Psoas muscle (tissue), 8 donors: ENCODE data around the gene CCDC197. TPM values are rescaled to one million over a fixed set of nuclear protein-coding genes. Genes with fewer than 3 reads are reported as not detected.
A peak's percentile ranks its signal among the peaks of the same experiment; 100 is the strongest.

Source experiments
- ATAC-seq, 4 donors: fragments of 200-7000 bp; cut with Tn5 transposase; one replicate each; pipeline ENCODE4 v1.9.1; 2020; ENCODE audit warnings: moderate library complexity in 3 of 4, mild to moderate bottlenecking in 2 of 4
- DNase-seq, 2 donors: peaks; one replicate each; pipeline ENCODE4 v3.0.0-alpha.2; 2020
- H3K27ac ChIP-seq: fragments of 200-600 bp; one replicate; pipeline ENCODE4 v1.8.0; 2022
- H3K27me3 ChIP-seq, 3 donors: fragments of 200-600 bp in 1 of 3; one replicate each; pipeline versions ENCODE4 v1.6.1 to v1.8.0; 2013 to 2022; ENCODE audit warnings: low read length in 2 of 3, mild to moderate bottlenecking in 2 of 3, moderate library complexity in 1 of 3; ENCODE audit not compliant: insufficient read depth in 3 of 3
- H3K36me3 ChIP-seq, 2 donors: fragments of 200-600 bp in 1 of 2; one replicate each; pipeline versions ENCODE4 v1.6.1 to v1.8.0; 2013 to 2022; ENCODE audit warnings: low read depth in 1 of 2, mild to moderate bottlenecking in 1 of 2, moderate library complexity in 1 of 2; ENCODE audit not compliant: insufficient read depth in 1 of 2
- H3K4me1 ChIP-seq: fragments of 200-600 bp; one replicate; pipeline ENCODE4 v1.8.0; 2022
- H3K4me3 ChIP-seq: fragments of 200-600 bp; one replicate; pipeline ENCODE4 v1.8.0; 2022; ENCODE audit warnings: mild to moderate bottlenecking
- H3K9me3 ChIP-seq: fragments of 200-600 bp; one replicate; pipeline ENCODE4 v1.8.0; 2022
- CTCF ChIP-seq: fragments of 200-600 bp; IDR thresholded peaks from one replicate; pipeline ENCODE4 v1.8.0; 2022; ENCODE audit warnings: antibody characterized with exemption
- WGBS, 3 donors: extraction: QIAGEN DNeasy Blood & Tissue Kit; methylation state at CpG; one replicate each; pipeline versions ENCODE4 v1.1.6 to v1.1.7; 2013; 5-methylcytosine and 5-hydroxymethylcytosine counted together
- intact Hi-C, 2 donors: fragments of 100-400 bp; cut with DNase I; formaldehyde crosslinking; loops; one replicate each; pipeline versions ENCODE4 v1.11.0 to v1.14.2; 2022
- polyA plus RNA-seq, 3 donors: library from polyadenylated mRNA; stranded (reverse); fragments of 200-250 nt; gene quantifications; one replicate each; pipeline ENCODE4 v1.2.3, GENCODE V29; 2013
- total RNA-seq, 4 donors: library from RNA; stranded (reverse); fragmentation: NEBNext Ultra II Directional in 2 of 4; extraction: Animal tissue kit (Norgen Biotek cat#: 25700) in 2 of 4; gene quantifications; one replicate each; pipeline versions ENCODE4 v1.2.1 to v1.2.4, GENCODE V29; 2021 to 2023
- donor health status: healthy with polysubstance abuse.
- donor health status: DM: no; HTN: no; CAD: no; lungs with moderate emphysema.
- donor health status: Bipolar disorder and iron deficiency.
- donor health status: healthy.
- donor health status: DM: yes; HTN: yes; CAD: no.
- donor health status: DM: no; HTN: no; CAD: no.
- donor health status: DM: no; HTN: no; CAD: no.
- donor health status: DM: yes; HTN: yes; CAD: no.

CCDC197 gene
- total and polyA plus RNA-seq, 7 donors, result 0.04 to 3.9 (median 0.71) TPM

GRCh38 chr14:94047581-94047980, 50.5 kb downstream of the CCDC197 start:
- no peak for TF ChIP-seq CTCF
- DNase-seq, result peak in 1 of 2 donors; percentile 3
- no peaks in the 10 kb centered on the region for H3K27me3 ChIP-seq
- no peaks in the 10 kb centered on the region for H3K9me3 ChIP-seq
- H3K4me1 ChIP-seq, result peaks cover 33% of the 10 kb centered on the region
- WGBS, 3 donors, result 86 to 93% (median 88%) methylated on average over 3 of the region's 3 CpGs
- no peak overlapping the region for H3K27ac ChIP-seq
- ATAC-seq, result no peak
- intact Hi-C loops, result no loop called here
- peaks cover 6 to 83% of the 10 kb centered on the region in 2 donors for H3K36me3 ChIP-seq
- H3K4me3 ChIP-seq, result no peak overlapping the region

DNA sequence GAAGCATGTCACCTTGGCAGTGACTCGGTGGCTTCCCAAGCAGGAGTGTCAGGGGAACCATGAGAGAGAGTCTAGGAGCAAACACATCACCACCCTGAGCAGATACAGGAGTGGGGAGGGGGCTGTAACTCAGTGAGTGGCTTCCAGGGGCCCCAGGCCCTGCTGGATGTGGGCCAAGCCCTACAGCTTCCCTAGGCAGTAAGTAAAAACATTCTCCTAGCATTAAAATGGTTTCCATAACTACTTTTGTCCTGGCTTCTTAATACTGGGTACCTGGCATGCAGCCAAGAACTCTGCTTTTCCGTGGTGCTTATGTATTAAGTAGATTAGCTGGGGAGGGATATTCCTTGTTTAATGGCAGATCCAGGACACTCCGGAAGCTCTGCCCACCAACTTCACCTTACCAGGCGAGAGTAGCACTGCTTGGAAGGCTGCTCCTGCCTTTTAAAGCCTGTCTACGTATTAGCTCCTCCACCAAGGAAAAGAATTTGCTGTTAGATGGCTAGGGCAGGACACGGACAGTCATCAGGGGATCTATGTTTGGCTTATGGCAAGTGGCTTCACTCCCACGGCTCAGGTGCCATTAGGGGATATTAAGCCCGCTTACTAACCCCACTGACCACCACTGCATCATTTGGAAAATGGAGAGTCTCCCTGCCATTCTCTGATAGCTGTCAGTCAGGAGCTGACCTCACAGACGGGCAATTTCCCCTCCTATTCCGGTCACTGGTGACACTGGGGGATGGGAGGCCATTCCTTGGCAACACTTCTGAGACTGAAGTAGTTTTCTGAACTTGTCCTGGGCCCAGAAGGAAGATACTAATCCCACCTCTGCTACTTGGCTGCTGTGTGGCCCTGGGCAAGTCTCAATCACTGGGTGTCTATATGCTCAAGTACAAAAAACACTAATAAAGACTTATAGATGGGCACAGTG, 51.9 kb downstream of the CCDC197 start:
- intact Hi-C loops, result loop anchor here in 1 of 2 donors (2.0 kb wide), 1 partner anchor 36 kb away; no protein-coding TSS in a partner anchor
- no peaks in the 10 kb centered on the region for H3K9me3 ChIP-seq
- H3K36me3 ChIP-seq, result peaks cover 6 to 94% of the 10 kb centered on the region in 2 donors
- H3K4me3 ChIP-seq, result no peak overlapping the region
- no peak for TF ChIP-seq CTCF
- ATAC-seq (no peak), DNase-seq (no peak)
- no peaks in the 10 kb centered on the region for H3K27me3 ChIP-seq
- WGBS, 3 donors, result 72 to 87% (median 73%) methylated on average over 10 of the region's 10 CpGs
- peaks cover 26% of the 10 kb centered on the region for H3K4me1 ChIP-seq
- no peak overlapping the region for H3K27ac ChIP-seq

DNA sequence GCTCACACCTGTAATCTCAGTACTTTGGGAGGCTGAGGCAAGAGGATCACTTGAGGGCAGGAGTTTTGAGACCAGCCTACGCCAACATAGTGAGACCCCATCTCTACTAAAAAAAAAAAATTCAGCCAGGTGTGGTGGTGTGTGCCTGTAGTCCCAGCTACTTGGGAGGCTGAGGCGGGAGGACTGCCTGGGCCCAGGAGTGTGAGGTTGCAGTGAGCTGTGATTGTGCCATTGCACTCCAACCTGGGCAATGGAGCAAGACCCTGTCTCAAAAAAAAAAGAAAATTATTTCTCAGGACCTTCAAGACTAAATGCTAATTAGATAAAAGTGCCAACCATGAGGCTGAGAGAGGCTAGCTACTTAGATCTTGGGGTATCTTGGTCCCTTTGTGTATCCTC, 52.5 kb downstream of the CCDC197 start:
- H3K9me3 ChIP-seq, result no peaks in the 10 kb centered on the region
- DNase-seq, result no peak
- no peaks in the 10 kb centered on the region for H3K27me3 ChIP-seq
- peaks cover 8 to 96% of the 10 kb centered on the region in 2 donors for H3K36me3 ChIP-seq
- no peak overlapping the region for H3K27ac ChIP-seq
- no peak for TF ChIP-seq CTCF
- no peak for ATAC-seq
- peaks cover 26% of the 10 kb centered on the region for H3K4me1 ChIP-seq
- no peak overlapping the region for H3K4me3 ChIP-seq
- WGBS, 3 donors, result 86 to 100% (median 92%) methylated on average over 1 to 2 of the region's 2 CpGs
- intact Hi-C loops, result loop anchor here in 1 of 2 donors (2.0 kb wide), 1 partner anchor 35 kb away; no protein-coding TSS in a partner anchor

GRCh38 chr14:94050231-94050880, 53.3 kb downstream of the CCDC197 start:
- no peak overlapping the region for H3K27ac ChIP-seq
- TF ChIP-seq CTCF, result no peak
- intact Hi-C loops, result no loop called here

More at GRCh38 chr14:94050231-94050880, 53.3 kb downstream of the CCDC197 start:
- Histone ChIP-seq H3K36me3 (peaks cover 8 to 96% of the 10 kb centered on the region in 2 donors), H3K9me3 (no peaks in the 10 kb centered on the region), H3K27me3 (no peaks in the 10 kb centered on the region), H3K4me1 (peaks cover 26% of the 10 kb centered on the region), H3K4me3 (no peak overlapping the region)
- DNase-seq (peak; percentile 47 to 79), ATAC-seq (peak in 3 of 4 donors; percentile 42 to 77 (median 77))
- whole genome bisulfite sequencing, 3 donors, result 74 to 89% (median 76%) methylated on average over 6 of the region's 6 CpGs
